Adipocyte (in vitro differentiated cells): ENCODE measurements around the gene CLIC5.

ENCODE experiments used
- DNase-seq: peaks from one replicate; pipeline ENCODE4 v3.0.0-alpha.2; 2015; ENCODE audit warnings: low read depth
- H3K27me3 ChIP-seq: replicated peaks from 2 replicates; pipeline ENCODE4 v1.7.0; 2013; ENCODE audit warnings: mild to moderate bottlenecking, low read length, moderate library complexity; ENCODE audit not compliant: control insufficient read depth, insufficient read depth
- H3K36me3 ChIP-seq: 2 replicates; pipeline ENCODE4 v1.7.0; 2013; ENCODE audit warnings: low read length, mild to moderate bottlenecking, moderate library complexity; ENCODE audit not compliant: control insufficient read depth, insufficient read depth, severe bottlenecking
- H3K4me1 ChIP-seq: 2 replicates; pipeline ENCODE4 v1.7.0; 2013; ENCODE audit warnings: mild to moderate bottlenecking, low read length, moderate library complexity; ENCODE audit not compliant: control insufficient read depth, insufficient read depth
- H3K4me3 ChIP-seq: 2 replicates; pipeline ENCODE4 v1.7.0; 2013; ENCODE audit warnings: mild to moderate bottlenecking, low read length, moderate library complexity
- H3K9ac ChIP-seq: 2 replicates; pipeline ENCODE4 v1.7.0; 2013; ENCODE audit warnings: mild to moderate bottlenecking, low read length, moderate library complexity
- H3K9me3 ChIP-seq: 2 replicates; pipeline ENCODE4 v1.7.0; 2013; ENCODE audit warnings: mild to moderate bottlenecking, low read length, moderate library complexity; ENCODE audit not compliant: control insufficient read depth

Gene CLIC5

DNA sequence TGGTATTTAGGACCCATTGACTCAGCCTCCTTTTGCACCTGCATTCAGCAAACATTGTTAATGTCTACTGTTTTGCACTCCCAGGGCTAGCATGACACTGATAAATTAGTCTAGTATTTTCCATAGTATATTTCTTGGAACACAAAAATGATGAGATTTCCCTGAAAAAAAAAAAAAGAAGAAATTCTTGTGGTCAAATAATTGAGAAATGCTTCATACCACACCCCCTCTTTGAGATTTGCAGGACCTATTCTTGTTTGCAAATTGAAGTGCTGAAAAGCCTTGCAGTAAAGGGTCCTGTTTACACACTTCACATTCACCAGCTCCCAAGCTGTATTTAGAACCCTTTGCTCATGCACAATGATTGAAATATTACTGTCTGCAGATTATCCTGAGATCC, 36.3 kb upstream of the CLIC5 start:
- Histone ChIP-seq H3K9me3 (no peaks in the 10 kb centered on the region), H3K27me3 (no peaks in the 10 kb centered on the region), H3K4me1 (peaks cover 37% of the 10 kb centered on the region), H3K9ac (peak overlapping the region; percentile 8), H3K36me3 (no peaks in the 10 kb centered on the region), H3K4me3 (no peak overlapping the region)
- peak; percentile 21 for DNase-seq

DNA sequence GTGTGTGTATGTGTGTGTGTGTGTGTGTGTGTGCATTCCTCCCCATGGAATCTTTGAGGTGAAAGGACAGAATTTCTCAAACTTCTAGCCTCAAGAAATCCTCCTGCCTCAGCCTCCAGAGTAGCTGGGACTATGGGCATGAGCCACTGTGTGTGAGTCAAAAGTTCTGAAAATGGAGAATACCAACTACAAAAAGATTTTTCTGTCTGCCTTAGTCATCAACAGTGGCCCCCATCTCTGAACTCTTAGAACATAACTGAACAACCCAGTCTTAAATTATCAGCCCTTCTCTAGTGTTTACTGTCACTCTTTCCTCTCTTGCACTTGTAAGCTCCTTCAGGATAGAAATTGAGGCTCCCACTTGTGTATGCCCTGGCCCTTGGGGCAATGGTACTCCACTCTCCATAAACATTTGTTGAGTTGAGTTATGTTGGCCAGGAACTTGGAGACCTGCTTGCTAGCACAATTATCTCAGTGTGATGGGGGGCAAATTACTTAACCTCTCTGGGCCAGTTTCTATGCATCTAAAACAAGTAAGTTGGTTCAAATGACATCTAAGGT, 35.3 kb upstream of the CLIC5 start:
- Histone ChIP-seq H3K36me3 (no peaks in the 10 kb centered on the region), H3K9me3 (no peaks in the 10 kb centered on the region), H3K27me3 (no peaks in the 10 kb centered on the region), H3K9ac (no peak overlapping the region), H3K4me3 (no peak overlapping the region), H3K4me1 (peaks cover 37% of the 10 kb centered on the region)
- DNase-seq, result no peak

DNA sequence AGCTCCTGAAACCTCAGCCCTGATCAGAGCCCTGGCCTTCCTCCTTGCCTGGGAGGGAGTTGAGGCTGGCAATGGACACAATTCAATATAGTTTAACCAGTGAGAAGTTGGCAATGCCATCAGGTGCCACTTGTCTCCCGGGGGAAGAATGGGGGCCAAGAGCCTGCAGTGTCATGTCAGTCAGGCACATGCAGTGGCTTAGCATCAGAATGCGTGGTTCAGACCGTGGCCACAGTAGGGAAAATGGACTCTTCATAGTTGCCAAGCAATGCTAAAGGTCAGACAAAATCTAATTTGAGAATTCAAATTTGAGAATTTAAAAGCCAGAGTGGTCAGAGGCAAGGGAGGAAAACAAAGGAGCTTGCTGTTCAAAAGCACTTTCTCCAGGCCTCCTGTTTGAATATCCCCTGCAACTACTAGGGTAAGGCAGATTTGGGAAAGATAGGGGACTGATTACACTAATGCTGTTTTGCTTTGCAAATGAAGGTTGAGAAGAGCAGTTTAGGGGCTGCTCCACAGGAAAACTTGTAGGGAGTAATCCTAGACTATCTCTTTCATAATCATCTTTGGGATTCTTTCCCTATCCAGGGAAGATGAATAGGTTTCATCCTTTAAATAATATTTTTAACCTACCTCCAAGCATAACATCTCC, 33.1 kb upstream of the CLIC5 start:
- no peaks in the 10 kb centered on the region for H3K9me3 ChIP-seq

DNA sequence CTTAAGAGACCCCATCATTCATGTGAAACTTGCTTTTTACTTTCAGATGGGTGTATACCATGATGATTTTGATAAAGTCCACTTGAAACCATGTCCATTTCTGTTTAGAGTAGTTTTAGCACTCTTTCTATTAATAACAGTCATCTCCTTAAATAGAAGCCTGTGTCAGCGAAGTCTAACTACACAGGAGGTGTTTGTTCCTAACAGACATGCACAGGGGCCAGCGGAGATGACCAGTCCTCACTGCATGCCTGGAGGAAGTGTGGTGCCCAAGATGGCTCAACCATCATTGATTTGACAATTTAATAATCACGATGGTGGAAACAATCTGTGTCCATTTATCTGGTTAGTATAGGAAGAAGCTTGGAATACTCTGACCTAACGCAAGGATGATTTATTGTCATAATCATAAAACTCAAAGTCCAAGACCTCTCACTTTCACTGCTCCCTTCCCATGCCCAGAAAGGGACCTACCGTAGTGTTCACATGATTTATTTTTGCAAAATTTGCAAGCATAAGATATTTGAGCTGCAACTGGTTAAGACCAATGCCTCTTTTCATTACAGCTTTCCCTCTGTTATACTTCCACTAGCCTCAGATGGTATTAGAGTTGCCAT, 31.0 kb upstream of the CLIC5 start:
- H3K27me3 ChIP-seq, result no peaks in the 10 kb centered on the region

More for the DNA sequence above, 33.1 kb upstream of the CLIC5 start:
- Histone ChIP-seq H3K4me1 (peaks cover 37% of the 10 kb centered on the region), H3K36me3 (no peaks in the 10 kb centered on the region), H3K4me3 (no peak overlapping the region), H3K9ac (no peak overlapping the region), H3K27me3 (no peaks in the 10 kb centered on the region)
- DNase-seq, result no peak

DNA sequence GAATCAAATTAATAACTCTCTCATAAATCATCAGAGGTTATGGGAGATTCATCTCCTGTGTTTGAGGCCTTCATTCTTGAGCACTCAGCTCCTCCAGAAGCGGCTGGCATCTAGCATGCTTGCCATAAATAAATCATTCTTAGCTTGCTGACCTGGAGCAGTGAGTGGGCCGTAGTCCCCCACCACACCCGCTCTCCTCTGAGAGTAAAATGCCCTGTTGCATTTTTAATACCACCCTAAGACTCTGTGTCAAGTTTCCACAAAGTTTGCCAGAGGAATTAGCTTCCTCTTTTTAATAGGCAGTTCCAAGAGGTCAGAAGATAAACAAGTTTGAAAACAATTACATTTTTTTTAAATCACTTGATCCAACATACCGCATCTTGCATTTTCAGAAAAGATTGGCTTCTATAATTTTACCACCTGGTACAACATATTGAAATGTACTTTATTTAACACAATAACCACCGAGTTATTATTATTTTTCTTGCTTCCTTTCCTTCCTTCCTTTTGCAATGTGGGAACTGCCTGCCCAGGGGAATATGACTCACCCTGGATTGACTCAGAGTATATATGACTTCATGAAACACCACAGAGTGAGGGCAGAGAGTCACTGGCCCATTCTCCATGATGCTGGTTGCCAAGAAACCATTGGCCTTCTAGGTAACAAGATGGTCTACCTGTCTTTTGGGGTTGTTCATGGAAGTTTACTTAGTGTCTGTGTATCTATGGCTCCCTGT, 29.4 kb upstream of the CLIC5 start:
- H3K27me3 ChIP-seq, result no peaks in the 10 kb centered on the region
- no peaks in the 10 kb centered on the region for H3K36me3 ChIP-seq
- peak overlapping the region; percentile 22 for H3K4me3 ChIP-seq
- no peaks in the 10 kb centered on the region for H3K9me3 ChIP-seq
- DNase-seq, result peak; percentile 67
- peaks cover 10% of the 10 kb centered on the region for H3K4me1 ChIP-seq
- H3K9ac ChIP-seq, result peak overlapping the region; percentile 19

More for the DNA sequence above, 31.0 kb upstream of the CLIC5 start:
- H3K4me1 ChIP-seq, result peaks cover 17% of the 10 kb centered on the region
- no peak for DNase-seq
- no peak overlapping the region for H3K4me3 ChIP-seq
- no peak overlapping the region for H3K9ac ChIP-seq
- no peaks in the 10 kb centered on the region for H3K36me3 ChIP-seq
- no peaks in the 10 kb centered on the region for H3K9me3 ChIP-seq

DNA sequence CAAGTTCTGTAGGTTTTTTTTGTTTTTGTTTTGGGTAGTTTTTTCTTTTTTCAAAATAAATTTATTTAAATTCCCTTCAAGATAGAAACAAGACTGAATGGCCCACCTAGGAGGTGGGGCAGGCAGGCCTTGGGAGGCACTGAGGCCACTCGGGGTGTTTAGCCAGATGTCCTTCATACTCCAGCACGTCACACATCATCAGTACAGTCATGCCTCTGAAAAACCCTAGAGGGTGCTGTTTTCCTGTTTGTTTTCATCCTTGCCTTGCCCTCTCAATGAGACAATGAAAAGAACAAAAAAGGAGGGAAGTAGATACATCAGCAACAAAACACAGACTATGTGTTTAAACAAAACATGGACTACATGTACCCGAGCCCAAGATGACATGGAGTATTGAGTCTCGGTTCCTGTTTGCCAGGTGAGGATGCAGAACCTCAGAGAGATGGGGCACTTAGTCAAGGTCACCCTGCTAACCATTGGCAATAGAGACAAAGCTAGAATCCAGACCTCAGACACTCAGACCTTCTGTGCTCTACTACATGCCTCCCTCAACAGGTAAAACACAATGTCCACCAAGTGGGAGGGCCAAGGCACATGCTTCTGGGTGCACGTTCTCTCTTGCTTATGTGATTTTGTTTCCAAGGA, 26.8 kb upstream of the CLIC5 start:
- Histone ChIP-seq H3K36me3 (no peaks in the 10 kb centered on the region), H3K4me1 (peaks cover 10% of the 10 kb centered on the region), H3K4me3 (no peak overlapping the region), H3K27me3 (no peaks in the 10 kb centered on the region), H3K9ac (no peak overlapping the region), H3K9me3 (no peaks in the 10 kb centered on the region)
- peak; percentile 22 for DNase-seq

DNA sequence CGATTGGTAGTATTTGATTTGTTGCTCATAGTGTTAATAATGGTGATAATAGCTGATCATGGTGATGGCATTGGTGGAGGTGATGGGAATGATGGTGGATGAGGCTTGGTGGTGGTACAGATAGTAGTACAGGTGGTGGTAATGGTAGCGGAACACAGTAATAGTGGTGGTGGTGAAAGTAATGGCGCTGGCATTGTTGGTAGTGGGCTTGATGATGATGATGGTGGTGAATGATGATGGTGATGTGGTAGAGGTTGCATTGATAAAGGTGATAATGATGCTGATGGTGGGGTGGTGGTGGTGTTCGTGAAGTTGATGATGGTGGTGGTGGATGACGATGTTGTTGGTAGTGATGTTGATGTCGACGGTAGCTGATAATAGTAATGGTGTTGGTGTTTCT, 24.6 kb upstream of the CLIC5 start:
- H3K27me3 ChIP-seq, result no peaks in the 10 kb centered on the region
- DNase-seq, result no peak
- H3K4me1 ChIP-seq, result peaks cover 10% of the 10 kb centered on the region
- no peaks in the 10 kb centered on the region for H3K36me3 ChIP-seq
- H3K4me3 ChIP-seq, result no peak overlapping the region
- no peak overlapping the region for H3K9ac ChIP-seq
- H3K9me3 ChIP-seq, result no peaks in the 10 kb centered on the region

DNA sequence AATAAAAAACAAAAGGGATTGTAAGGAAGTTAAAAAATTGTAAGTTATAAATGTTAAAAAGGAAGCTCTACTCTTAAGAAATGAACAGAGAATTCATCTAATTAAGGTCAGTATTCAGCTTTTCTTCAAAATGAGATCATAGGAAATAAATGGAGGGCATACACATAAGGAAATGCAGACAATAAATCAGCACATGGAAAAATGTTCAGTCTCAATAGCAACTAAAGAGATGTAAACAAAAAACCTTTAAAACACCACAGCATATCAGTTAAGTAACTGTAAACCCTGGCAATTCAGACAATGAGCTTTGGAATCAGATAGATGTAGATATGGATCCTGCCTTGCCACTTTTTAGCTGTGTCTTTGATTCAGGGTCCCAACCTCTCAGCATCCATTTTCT, 24.0 kb upstream of the CLIC5 start:
- Histone ChIP-seq H3K4me3 (no peak overlapping the region), H3K4me1 (peaks cover 5% of the 10 kb centered on the region), H3K27me3 (no peaks in the 10 kb centered on the region), H3K36me3 (no peaks in the 10 kb centered on the region), H3K9me3 (no peaks in the 10 kb centered on the region), H3K9ac (no peak overlapping the region)
- DNase-seq, result no peak

DNA sequence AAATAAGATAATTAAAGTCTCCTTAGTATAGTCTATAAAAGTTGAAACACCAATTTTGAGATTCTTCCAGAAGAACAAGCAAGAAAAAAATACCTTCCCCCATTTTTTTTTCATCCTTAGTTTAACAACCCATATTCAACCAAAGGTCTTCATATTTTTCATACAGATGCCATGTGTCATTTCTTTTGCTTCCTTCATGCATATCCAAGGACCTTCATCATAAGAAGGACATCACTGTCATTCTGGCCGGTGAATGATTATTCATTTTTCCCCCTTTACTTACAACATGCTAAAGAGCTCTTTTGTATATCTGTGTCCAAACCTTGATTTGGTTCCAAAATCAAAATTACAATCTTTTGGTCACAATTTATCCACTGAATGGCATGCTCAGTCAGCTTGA, 21.3 kb upstream of the CLIC5 start:
- Histone ChIP-seq H3K27me3 (no peaks in the 10 kb centered on the region), H3K9me3 (no peaks in the 10 kb centered on the region), H3K4me1 (no peaks in the 10 kb centered on the region), H3K4me3 (no peak overlapping the region), H3K36me3 (no peaks in the 10 kb centered on the region), H3K9ac (no peak overlapping the region)
- no peak for DNase-seq

DNA sequence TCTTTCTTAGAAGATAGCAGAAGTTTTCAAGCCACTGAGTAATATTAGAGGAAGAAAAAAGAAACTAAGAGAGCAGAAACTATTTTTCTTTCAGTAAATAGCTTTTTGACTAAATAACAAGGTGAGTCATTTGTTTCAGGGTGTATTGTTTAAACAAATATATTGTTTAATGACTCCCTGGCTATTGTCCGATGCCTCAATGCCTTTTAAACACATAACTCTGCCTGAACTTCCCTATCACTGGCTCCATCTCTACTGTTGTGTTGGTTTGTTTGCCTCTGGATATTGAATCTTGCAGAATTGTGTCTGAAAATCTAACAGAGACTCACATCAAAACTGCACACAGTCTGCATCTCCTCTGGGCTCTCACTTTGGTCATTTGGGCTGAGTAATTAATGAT, 19.6 kb upstream of the CLIC5 start:
- H3K4me3 ChIP-seq, result no peak overlapping the region
- no peak for DNase-seq
- no peaks in the 10 kb centered on the region for H3K27me3 ChIP-seq
- no peaks in the 10 kb centered on the region for H3K9me3 ChIP-seq
- no peaks in the 10 kb centered on the region for H3K4me1 ChIP-seq
- no peak overlapping the region for H3K9ac ChIP-seq
- H3K36me3 ChIP-seq, result no peaks in the 10 kb centered on the region
